KOPT-K1 (cell line): ENCODE results near the gene ROR1.

ENCODE experiments used
- H3K27ac ChIP-seq: fragments of 200-600 bp; sonication (generic); 2 replicates; pipeline ENCODE4 v1.5.1; 2016; ENCODE audit warnings: antibody characterized with exemption, mild to moderate bottlenecking, low read depth, low read length; ENCODE audit not compliant: poor library complexity, severe bottlenecking
- H3K36me3 ChIP-seq: fragments of 200-600 bp; sonication (generic); 2 replicates; pipeline ENCODE4 v1.5.1; 2017; ENCODE audit warnings: antibody characterized with exemption, mild to moderate bottlenecking, low read length, moderate library complexity; ENCODE audit not compliant: insufficient read depth
- H3K9me3 ChIP-seq: fragments of 200-600 bp; sonication (generic); 2 replicates; pipeline ENCODE4 v1.5.1; 2017; ENCODE audit warnings: antibody characterized with exemption, low read length, mild to moderate bottlenecking; ENCODE audit not compliant: insufficient read depth, poor library complexity, severe bottlenecking

Gene ROR1

DNA sequence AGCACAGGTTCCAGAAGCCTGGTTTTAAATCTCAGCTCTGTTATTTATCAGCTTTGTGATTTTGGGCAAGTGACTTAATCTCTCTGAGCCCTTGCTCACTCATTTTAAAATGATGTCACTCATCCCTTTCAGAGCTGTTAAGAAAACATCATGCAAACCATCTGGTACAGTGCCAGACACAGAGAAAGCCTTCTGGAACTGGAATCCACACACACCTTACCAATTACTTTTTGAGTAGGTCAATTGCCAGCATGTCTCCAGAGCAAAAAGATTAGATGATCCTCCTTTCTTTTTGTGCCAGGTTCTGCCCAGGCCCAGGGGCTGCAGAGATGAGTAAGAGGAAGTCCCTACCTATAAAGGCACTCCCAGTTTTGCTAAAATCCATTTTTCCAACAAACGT, 61.3 kb downstream of the ROR1 start:
- no peaks in the 10 kb centered on the region for H3K36me3 ChIP-seq
- H3K9me3 ChIP-seq = no peaks in the 10 kb centered on the region
- no peak overlapping the region for H3K27ac ChIP-seq

DNA sequence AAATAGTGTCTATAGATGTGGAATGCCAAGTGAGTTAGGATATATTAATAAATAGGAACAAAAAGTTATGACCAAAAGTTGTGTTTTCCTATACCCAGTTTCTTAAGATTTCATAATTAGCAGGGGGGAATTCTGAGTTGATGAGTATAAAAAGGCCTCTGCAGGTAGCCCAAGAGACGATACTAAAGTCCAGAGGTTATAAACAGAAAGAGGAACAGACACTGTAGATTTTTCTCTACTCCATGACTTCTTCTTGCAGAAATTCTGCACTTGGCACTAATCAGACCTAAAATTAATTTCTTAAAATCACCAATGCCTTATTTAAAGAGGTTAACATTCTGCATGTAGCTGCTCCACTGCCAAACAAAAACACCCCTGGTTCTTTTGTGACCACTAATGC, 62.6 kb downstream of the ROR1 start:
- Histone ChIP-seq H3K36me3 (no peaks in the 10 kb centered on the region), H3K9me3 (no peaks in the 10 kb centered on the region), H3K27ac (no peak overlapping the region)

DNA sequence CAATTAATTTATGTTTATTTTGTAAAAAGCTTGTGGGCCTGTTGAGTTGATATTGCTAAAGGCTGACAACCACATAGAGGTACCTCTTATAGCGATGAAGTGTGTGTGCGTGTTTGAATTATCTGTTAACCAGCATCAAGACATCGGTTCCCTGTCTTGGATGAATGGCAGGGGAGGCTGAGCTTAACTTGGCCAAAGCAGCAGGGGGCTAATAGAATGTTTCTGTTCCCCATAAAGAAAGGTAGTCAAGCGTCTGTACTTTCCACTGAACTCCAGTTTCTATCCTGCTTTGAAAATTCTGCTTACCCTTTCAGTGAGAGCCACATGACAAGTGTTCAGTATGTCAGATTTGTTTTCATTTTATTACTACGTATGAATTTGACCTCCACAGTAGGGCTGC, 63.0 kb downstream of the ROR1 start:
- no peak overlapping the region for H3K27ac ChIP-seq
- no peaks in the 10 kb centered on the region for H3K9me3 ChIP-seq
- H3K36me3 ChIP-seq = no peaks in the 10 kb centered on the region

DNA sequence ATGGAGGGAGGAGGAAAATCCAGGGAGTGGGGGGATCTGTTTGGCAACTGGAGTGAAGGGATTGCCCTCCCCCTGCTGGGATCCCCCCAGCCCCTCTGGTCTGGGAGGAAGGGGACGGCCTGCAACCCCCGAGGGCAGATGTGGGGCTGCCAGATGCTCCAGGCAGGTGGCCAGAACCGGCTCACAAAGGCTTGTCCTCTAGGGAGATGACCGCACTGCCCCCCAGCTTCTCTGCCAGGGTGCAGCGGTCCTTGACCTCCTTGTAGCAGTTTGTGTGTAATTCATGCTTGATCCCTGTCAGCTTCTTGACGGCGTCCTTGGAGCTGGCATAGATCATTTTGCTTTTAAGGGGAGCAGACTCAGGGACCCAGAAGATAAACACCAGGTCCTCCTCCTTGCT, 69.2 kb downstream of the ROR1 start:
- H3K27ac ChIP-seq = no peak overlapping the region
- H3K36me3 ChIP-seq = no peaks in the 10 kb centered on the region
- no peaks in the 10 kb centered on the region for H3K9me3 ChIP-seq

DNA sequence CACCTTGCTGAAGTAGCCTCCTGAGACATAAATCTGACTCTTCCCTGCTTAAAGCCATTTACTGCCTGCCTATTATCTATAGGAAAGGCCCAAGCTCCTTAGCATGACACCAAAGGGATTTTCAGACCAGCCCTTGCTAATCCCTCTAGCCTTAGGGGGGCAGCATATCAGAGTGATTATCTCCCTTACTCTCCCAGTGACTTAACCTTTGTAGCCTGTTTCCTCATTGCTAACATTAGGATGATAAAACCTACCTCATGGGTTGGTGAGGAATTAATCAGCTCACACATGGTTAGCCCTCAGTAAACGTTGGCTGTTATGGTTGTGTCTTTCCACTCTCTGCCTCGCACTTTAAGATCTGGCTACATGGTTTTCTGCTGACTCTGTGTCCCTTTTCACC, 70.1 kb downstream of the ROR1 start:
- Histone ChIP-seq H3K27ac (no peak overlapping the region), H3K36me3 (no peaks in the 10 kb centered on the region), H3K9me3 (no peaks in the 10 kb centered on the region)

DNA sequence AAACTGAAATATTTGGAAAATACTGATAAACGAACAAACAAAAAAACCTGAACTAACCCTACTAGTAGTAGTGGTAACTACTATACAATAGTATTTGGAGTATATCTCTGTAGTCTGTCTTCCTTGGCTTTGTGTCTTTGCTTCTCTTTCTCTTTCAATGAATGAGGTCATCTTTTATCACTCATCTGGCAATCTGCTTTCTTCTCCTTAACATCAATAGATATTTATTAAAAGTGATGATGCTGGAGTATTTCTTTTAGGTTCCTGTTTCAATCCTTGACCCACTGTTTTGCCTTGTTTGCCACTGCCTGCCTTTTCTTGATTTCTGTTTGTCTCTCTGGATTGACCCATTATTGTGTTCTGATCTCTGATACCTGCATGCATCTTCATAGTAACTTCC, 71.5 kb downstream of the ROR1 start:
- Histone ChIP-seq H3K36me3 (no peaks in the 10 kb centered on the region), H3K9me3 (no peaks in the 10 kb centered on the region), H3K27ac (no peak overlapping the region)

DNA sequence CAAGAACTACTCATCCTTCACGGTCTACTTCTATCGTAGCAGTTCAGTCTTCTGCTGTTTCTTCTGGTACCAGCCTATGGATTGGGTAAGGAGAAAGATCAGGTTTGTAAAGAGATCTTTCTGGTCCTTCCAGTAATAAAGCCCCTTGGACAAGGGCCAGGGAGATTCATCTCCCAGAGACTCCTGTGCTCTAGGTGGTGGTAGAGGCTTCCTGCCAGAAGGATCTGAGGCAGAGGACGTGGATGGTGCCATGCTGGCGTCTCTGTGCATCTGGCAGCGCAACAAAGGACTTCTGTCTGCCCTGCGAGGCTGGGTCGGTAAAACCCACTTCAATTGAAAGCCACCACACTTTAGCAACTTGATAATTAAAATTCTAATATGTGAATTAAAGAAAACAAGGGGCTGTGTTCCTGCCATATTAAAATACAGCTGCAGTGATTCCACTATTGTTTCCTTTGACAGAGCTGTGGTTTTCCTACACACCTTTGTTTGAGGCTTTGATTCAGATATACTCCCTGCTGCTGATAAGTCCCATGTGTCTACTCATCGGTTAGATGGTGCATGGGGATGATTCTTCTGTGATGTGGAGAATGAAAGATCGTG, 73.6 kb downstream of the ROR1 start:
- H3K9me3 ChIP-seq = no peaks in the 10 kb centered on the region
- no peaks in the 10 kb centered on the region for H3K36me3 ChIP-seq
- H3K27ac ChIP-seq = no peak overlapping the region

DNA sequence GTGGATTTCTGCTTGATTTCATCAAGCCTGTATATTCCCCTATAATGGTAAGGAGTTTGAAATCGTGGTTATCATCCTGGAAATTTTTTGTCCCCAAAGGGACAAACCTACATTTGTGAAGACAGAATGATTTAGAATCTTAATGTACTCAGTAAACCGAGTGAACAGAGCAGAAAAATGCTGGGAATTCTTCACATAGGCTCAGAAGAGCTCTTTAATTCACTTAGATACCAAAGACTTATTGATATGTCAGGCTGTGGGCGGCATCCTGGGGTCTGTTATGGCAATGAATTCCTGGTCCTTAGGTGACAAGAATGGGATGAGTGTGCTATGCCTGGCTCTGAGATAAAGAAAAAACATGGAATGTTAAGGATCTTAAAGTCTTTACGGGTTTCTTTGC, 74.9 kb downstream of the ROR1 start:
- no peaks in the 10 kb centered on the region for H3K9me3 ChIP-seq
- H3K36me3 ChIP-seq = no peaks in the 10 kb centered on the region
- H3K27ac ChIP-seq = no peak overlapping the region

DNA sequence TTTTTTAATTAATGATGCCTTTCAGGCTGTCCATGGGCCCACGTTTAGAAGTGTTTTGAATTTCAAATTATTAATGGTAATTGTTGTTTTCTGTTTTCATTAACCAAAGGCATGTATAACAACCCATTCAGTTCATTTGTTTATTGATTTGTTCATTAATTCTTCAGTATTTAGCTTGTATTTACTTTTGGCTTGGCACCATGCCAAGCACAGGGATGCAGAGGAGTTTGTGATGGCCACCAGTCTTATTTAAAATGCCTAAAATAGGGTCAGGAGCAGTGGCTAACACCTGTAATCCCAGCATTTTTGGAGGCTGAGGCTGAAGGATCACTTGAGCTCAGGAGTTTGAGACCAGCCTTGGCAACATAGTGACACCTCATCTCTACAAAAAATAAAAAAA, 75.3 kb downstream of the ROR1 start:
- no peak overlapping the region for H3K27ac ChIP-seq
- no peaks in the 10 kb centered on the region for H3K36me3 ChIP-seq
- no peaks in the 10 kb centered on the region for H3K9me3 ChIP-seq

DNA sequence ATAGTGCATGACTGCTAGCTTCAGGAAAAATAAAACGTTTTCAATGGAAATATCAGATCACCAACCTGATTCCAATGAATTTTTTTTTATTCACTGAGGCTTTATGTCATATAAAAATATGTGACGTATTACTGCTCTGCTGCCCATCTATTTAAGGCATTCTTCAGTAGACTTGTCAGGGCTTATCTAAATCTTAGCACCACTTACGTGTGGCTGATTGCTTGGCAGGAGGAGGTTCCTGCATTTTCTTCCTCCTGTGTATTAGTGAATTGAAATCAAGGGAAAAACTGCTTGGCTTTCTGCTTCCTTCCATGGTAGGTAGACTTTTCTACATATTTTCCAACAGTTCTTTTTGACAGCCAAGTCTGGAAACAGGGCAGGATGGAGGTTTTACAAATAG, 80.3 kb downstream of the ROR1 start:
- H3K27ac ChIP-seq = no peak overlapping the region
- no peaks in the 10 kb centered on the region for H3K36me3 ChIP-seq
- peaks cover 11% of the 10 kb centered on the region for H3K9me3 ChIP-seq

DNA sequence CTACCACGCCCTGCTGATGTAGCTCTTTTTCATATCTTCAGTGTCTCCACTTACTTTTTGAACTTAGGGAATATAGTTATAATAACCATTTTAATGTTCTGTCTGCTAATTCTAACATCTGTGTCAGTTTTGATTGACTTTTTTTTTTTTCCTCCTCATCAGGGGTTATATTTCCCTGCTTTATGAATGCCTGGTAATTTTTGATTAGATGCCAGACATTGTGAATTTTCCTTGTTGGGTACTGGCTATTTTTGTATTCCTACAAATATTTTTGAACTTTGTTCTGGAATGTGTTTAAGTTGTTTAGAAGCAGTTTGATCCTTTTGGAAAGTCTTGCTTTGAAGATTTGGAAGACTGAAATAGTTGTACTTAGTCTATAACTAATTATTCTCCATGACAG, 82.1 kb downstream of the ROR1 start:
- H3K36me3 ChIP-seq = no peaks in the 10 kb centered on the region
- no peak overlapping the region for H3K27ac ChIP-seq
- peaks cover 11% of the 10 kb centered on the region for H3K9me3 ChIP-seq

DNA sequence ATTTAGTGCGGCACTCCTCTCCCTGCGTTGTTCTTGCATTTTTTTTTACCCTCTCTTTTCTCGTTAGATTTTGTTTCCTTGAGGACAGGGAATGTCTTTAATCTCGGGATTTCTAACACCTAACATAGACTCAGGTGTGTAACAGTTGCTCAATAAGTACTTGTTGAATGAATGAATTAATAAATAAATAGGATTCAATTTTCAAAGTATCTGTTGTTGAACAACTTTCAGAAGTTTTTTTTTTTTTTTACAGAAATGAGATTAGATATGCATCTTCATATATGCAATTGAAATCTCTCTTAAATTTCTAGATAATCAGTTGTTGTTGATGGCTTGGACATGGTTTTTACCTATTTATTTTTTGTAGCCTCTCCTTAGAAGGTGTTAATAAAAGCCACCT, 83.1 kb downstream of the ROR1 start:
- Histone ChIP-seq H3K9me3 (peaks cover 11% of the 10 kb centered on the region), H3K36me3 (no peaks in the 10 kb centered on the region), H3K27ac (no peak overlapping the region)

DNA sequence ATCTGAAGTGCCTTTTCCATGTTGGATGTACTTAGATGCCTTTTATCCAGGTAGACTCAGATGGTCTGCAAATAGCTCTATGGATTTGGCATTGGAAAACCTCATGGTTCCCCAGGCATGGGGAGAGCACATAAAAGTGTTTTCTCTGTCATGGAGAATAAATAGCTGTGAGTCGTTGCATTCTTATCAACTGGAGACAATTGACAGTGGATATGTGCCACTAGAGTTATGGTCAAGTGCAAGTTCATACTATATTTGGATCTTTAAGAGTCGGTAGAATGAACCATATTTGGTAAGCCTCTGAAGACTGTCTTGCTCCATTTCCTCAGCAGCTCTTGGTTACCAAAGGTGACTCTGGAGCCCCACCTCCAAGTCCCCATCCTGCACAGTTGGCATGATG, 83.7 kb downstream of the ROR1 start:
- Histone ChIP-seq H3K27ac (no peak overlapping the region), H3K36me3 (no peaks in the 10 kb centered on the region), H3K9me3 (peaks cover 11% of the 10 kb centered on the region)

DNA sequence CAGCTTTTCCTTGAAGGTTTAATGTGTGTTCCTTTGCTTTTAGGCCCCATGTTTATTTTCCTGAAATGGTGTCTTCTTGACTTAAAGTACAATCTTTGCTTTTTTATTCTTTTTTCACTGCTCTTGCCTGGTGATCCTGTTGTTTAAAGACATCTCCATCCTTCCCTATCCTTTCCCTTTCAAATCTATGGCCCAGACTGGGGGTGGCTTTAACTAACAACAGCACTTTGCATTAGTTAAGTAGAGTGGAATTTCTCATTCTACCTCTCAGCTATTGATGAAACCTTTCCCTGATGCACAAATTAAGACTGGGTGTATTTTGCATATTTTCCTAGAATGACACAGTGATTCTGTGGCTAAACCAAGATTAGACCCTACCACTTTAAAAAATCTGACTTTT, 84.3 kb downstream of the ROR1 start:
- no peaks in the 10 kb centered on the region for H3K36me3 ChIP-seq
- peaks cover 11% of the 10 kb centered on the region for H3K9me3 ChIP-seq
- H3K27ac ChIP-seq = no peak overlapping the region

DNA sequence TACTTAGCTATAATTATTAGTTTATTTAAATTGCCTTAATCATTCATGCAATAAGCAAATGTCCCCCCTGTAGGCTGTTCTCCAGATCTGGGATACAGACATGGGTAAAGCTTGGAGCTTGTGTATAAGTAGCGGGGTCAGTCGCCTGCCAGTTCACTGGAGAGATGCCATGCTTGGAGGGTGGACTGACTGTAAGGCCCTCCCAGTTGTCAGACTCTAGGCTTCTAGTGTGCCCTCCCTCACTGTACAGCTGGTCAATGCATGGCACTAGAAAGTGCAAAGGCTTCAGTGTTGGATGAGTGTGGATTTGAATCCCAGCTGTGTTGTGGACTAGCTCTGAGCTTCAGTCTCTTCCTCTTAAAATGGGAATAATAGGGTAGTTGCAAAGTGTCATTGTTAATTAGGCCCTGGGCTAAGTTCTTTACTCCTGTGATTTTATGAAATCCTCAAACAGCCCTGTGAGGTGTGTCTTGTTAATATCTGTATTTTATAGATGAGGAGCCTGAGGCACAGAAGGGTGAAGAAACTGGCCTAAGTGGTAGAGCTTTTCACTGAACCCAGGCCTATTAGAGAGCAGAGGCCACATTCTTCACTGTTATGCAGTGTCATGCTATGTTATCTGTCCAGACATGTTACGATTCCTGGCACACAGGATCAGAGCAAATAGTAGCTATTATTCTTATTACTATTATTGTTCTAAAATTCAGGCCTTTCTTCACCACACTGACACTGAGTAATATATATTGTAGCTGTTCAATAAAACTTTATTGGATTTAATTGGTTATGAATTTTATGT, 85.9 kb downstream of the ROR1 start:
- no peak overlapping the region for H3K27ac ChIP-seq
- no peaks in the 10 kb centered on the region for H3K36me3 ChIP-seq
- H3K9me3 ChIP-seq = peaks cover 11% of the 10 kb centered on the region

DNA sequence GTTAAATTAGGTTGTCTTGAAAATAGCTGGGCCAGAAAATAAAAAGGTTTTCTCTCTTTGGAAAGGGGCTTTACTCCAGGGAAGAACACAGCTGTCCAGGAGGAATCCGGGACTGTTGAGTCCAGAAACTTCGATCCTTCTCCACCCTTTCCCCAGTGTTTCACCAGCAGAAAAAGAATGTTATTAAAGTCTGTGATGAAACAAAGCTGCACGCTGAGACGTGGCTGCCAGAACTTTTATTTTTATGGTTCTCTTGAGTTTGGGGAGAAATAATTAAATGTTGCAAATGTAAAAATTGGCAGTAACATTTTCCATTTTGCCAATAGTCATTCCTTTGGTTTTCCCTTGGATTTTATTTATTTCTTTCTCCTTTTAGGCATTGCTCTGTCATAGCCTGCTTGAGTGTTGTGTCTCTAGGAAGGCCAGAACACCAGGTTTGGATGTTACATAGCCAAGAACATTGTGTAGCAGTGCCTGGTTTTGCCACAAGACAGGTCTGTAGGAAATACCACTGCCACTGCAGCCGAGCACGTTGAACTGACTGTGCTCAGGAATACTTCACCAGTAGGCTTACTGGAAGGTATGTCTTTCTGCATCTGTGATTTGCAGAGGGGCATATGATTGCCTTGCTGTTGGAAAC, 87.4 kb downstream of the ROR1 start:
- H3K27ac ChIP-seq = no peak overlapping the region
- no peaks in the 10 kb centered on the region for H3K36me3 ChIP-seq
- H3K9me3 ChIP-seq = peaks cover 6% of the 10 kb centered on the region
